Measurements from ENCODE around the gene YTHDF1.
"Not testable (repeated sequence)": the region's sequence is repeated elsewhere in the genome, so short reads cannot be mapped to it uniquely, and the experiment has no call there.

Gene YTHDF1

DNA sequence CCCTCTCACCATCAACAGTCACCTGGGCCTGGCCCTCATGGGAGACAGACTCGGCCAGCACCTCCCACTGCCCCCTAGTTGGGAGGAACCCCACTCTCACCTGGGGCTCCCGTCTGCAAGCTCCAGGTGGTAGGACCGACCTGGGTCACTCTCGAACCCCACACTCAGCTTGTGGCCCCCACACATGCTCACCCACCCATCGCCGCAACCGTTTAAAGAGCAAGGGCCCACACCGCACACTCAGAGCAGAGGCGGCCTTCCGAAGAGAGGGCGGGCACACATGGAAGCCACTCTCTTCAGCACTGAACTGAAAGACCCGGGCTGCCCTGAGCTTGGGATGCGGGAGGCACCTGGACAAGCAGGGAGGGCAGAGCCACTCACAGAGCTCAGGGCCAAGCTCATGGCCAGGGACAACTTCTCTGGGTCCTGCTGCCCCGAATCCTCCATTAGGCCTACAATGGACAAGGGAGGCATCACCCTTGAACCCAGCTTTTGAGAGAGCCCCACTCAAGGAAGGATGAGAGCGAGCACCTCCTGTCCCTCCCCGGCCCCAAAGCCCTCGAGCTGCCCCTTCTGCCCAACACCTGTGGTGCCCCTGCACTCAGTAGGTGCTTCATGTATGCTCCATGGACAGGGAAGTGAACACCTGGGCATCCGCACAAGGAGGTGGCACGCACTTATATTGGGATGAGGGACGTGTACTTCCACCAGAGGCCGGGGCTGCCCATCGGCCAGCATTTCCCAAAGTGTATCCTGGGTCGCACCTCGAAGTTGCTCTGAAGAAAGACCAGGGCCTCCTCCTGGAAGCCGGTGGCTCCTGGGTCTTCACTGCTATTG lies 50.4 kb downstream of the YTHDF1 start:
- Histone ChIP-seq H3K36me3 (replicated peaks) (no peaks in the 10 kb centered on the region), H3K27me3 (ENCODE audit: low read depth) (peaks cover 31% of the 10 kb centered on the region), H3K9me3 (no peaks in the 10 kb centered on the region), H3K4me3 (no peak overlapping the region), H3K4me1 (no peaks in the 10 kb centered on the region)
- DNase-seq (ENCODE audit: low spot score in 2 of 2): no peak
- in situ Hi-C loops (cut with MboI; ENCODE audit: low sequenced_read_pairs): no loop called here

DNA sequence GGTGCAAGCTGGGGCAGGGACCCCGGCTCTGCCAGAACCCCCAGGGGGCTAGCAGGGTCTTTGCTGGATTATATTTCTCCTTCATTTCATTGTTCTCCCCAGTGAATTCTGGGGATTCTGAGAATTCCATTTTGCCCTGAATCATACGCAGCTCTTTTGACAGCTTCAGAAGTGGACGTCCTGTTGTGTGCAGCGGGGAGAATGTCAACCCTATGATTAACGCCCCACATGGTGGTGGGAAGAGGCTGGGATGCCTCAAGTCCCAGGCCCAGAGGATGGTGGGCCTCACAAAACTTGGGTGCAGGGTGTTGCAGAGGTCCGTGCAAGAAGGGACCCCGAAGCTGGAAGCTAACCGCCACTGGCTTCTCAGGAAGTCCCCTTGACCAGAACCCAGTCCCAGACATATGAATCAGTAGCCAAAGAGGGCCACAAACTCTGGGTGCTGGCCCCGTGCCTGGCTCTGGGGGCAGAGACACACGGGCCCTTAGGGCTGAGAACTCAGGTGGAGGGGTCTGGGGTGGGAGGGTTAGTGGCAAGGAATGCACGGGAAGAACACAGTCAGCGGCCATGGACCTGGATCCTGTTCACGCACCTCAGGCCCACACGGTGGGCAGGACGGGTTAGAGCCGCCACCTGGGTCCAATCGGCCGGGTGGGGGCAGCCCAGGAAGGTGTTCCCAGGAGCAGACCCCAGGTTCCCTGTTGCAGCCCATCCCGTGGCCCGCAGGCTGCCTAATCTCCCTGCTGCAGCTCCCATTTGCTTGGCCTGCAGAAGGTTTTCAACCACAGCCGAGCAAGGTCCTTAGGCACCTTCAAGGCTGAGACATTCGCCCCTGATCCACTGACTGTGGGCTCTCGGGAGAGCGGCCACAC lies 51.2 kb downstream of the YTHDF1 start:
- Histone ChIP-seq H3K4me1 (no peaks in the 10 kb centered on the region), H3K27me3 (ENCODE audit: low read depth) (peaks cover 32% of the 10 kb centered on the region), H3K4me3 (no peak overlapping the region), H3K9me3 (no peaks in the 10 kb centered on the region), H3K36me3 (replicated peaks) (no peaks in the 10 kb centered on the region)
- no peak for DNase-seq (ENCODE audit: low spot score in 2 of 2)
- in situ Hi-C loops (cut with MboI; ENCODE audit: low sequenced_read_pairs): no loop called here

DNA sequence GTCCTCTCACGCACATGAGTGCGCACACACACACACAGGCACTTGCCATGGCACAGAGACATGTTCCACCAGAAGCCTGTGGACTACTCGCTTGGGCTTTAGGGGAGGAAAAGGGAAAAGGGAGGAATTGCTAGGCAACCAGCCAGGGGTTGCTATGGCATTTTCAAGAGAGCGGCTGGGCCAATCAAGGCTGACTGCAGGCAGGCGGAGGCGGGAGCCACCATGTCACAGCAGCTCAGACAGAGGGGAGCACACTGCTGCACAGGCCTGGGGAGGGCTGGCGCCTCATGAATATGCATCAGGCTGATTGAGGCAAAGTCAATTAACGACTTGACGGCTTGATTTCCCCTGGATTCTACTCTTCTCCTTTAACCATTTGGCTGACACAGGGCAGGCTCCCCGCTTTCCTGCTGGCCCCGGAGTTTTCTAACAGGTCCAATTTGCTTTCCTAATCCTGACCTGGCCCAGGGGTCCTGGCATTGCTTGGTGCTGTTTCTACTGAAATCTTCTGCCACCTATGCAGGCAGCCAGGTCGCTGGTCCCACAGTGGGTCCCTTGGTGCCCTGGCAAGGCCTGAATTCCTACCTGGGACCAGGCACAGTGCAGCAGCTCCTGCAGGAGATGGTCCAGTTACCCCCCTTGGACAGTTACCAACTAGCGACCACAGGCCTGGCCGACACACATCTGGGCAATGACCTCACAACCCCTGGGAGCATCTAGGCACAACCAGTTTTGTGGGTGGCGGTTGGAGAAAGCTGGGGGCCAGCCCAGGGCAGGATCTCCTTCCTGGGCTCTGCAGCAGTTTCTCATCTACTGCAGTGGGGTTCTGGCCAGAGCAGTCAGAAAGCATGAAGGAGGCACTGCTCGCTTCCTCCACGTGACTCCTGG lies 52.1 kb downstream of the YTHDF1 start:
- H3K36me3 ChIP-seq (replicated peaks): no peaks in the 10 kb centered on the region
- H3K27me3 ChIP-seq (ENCODE audit: low read depth): peaks cover 32% of the 10 kb centered on the region
- DNase-seq (ENCODE audit: low spot score in 2 of 2): no peak
- no peaks in the 10 kb centered on the region for H3K9me3 ChIP-seq
- in situ Hi-C loops (cut with MboI; ENCODE audit: low sequenced_read_pairs): no loop called here
- no peaks in the 10 kb centered on the region for H3K4me1 ChIP-seq
- no peak overlapping the region for H3K4me3 ChIP-seq

DNA sequence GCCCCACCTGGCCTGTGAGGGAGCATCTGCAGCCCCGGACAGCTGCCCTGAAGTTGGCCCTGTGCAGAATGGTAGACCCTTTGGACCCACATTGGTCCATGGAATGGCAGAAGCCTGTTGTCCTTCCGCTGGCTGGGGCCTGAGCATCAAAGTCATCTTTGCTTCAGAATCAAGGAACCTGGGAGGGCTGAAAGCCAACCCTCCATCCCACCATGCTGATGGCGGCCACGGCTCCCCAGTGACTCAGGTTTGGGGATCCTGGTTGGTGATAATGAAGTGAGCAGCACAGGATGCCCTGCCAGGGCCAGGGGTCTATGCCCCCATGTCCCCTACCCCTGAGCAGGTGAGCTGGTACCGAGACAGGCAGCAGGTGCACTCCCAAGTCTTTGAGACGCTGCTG lies 52.8 kb downstream of the YTHDF1 start:
- Histone ChIP-seq H3K36me3 (replicated peaks) (no peaks in the 10 kb centered on the region), H3K4me1 (no peaks in the 10 kb centered on the region), H3K9me3 (no peaks in the 10 kb centered on the region), H3K27me3 (ENCODE audit: low read depth) (peaks cover 32% of the 10 kb centered on the region), H3K4me3 (no peak overlapping the region)
- no peak for DNase-seq (ENCODE audit: low spot score in 2 of 2)
- in situ Hi-C loops (cut with MboI; ENCODE audit: low sequenced_read_pairs): no loop called here

DNA sequence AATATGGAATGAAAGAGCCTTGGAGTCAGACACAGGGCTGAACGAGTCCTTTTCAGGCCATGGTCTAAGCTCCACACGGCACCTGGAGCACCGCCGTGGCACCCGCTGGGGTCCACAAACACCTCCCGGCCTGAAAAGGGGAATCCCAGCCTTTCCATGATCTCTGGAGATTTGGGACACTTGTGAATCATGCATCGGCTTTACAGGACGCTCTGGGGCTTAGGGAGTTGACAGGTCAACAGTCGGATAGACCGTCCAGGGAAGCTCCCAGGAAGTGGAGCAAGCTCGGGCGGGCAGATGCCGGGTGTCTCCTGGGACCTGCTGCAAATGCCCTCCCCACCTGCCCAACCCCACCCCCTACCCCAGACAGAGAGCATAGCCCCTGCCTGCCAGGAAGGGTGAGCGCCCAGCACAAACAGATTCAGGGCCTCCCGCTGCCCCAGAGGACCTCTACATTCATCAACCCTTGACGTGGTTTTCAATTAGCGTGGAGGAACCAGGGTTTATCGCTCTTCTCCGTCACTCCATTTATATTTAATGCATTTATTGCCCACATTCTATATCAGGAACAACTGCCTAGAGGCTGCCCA lies 53.6 kb downstream of the YTHDF1 start:
- H3K4me1 ChIP-seq: no peaks in the 10 kb centered on the region
- no peaks in the 10 kb centered on the region for H3K36me3 ChIP-seq (replicated peaks)
- H3K4me3 ChIP-seq: no peak overlapping the region
- in situ Hi-C loops (cut with MboI; ENCODE audit: low sequenced_read_pairs): no loop called here
- H3K27me3 ChIP-seq (ENCODE audit: low read depth): peaks cover 32% of the 10 kb centered on the region
- H3K9me3 ChIP-seq: no peaks in the 10 kb centered on the region
- DNase-seq (ENCODE audit: low spot score in 2 of 2): no peak

DNA sequence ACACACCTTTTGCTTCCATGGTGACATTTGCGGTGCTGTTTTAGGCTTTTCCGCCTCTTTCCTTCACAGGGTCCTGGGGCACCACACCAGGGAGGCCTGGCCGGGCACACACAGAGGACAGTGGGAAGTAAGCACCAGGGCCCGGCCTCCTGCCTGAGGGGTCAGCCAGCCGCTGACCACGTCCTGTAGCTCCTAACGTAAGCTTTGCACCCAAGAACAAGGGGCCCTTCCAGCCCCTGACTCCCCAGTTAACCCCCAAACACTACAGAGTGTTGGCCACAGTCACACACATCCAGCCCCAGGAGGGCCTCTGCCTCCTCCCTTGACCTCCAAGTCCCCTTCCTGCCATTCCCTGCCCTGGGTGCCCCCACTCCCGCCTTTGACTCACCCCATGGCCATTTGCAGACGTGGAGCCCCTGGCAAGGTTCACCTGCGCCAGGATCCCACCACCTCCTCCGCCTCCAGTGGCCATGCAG lies 54.7 kb downstream of the YTHDF1 start:
- in situ Hi-C loops (cut with MboI; ENCODE audit: low sequenced_read_pairs): no loop called here
- Histone ChIP-seq H3K36me3 (replicated peaks) (no peaks in the 10 kb centered on the region), H3K9me3 (no peaks in the 10 kb centered on the region), H3K27me3 (ENCODE audit: low read depth) (peaks cover 33% of the 10 kb centered on the region), H3K4me3 (no peak overlapping the region), H3K4me1 (no peaks in the 10 kb centered on the region)
- no peak for DNase-seq (ENCODE audit: low spot score in 2 of 2)

DNA sequence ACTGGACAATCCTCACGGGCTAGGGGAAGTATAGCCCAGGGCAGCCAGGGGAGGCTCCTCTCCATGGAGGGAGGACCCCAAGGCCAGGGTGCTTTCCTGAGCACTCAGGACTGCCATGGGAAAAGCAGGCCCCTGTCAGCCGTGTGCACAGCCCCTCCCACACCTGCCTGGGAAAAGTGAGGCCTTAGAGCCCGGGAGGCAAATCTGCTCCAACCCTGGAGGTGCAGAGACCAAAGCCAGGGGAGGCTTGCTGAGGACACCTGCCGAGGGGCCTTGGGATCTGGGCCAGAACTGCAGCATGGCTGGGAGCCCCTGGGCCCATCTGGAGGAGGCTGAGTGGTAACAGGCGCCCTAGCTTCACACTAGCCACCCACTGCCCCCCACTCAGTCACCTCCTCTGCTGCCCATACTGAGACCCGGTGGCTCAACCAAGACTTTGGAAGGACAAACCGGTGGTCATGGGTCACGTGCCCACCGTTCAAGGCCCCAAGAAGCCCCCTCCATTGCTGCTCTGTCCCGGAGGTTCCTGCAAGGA lies 55.2 kb downstream of the YTHDF1 start:
- DNase-seq (ENCODE audit: low spot score in 2 of 2): no peak
- Histone ChIP-seq H3K9me3 (no peaks in the 10 kb centered on the region), H3K36me3 (replicated peaks) (no peaks in the 10 kb centered on the region), H3K27me3 (ENCODE audit: low read depth) (peaks cover 36% of the 10 kb centered on the region), H3K4me1 (no peaks in the 10 kb centered on the region), H3K4me3 (no peak overlapping the region)
- in situ Hi-C loops (cut with MboI; ENCODE audit: low sequenced_read_pairs): no loop called here

DNA sequence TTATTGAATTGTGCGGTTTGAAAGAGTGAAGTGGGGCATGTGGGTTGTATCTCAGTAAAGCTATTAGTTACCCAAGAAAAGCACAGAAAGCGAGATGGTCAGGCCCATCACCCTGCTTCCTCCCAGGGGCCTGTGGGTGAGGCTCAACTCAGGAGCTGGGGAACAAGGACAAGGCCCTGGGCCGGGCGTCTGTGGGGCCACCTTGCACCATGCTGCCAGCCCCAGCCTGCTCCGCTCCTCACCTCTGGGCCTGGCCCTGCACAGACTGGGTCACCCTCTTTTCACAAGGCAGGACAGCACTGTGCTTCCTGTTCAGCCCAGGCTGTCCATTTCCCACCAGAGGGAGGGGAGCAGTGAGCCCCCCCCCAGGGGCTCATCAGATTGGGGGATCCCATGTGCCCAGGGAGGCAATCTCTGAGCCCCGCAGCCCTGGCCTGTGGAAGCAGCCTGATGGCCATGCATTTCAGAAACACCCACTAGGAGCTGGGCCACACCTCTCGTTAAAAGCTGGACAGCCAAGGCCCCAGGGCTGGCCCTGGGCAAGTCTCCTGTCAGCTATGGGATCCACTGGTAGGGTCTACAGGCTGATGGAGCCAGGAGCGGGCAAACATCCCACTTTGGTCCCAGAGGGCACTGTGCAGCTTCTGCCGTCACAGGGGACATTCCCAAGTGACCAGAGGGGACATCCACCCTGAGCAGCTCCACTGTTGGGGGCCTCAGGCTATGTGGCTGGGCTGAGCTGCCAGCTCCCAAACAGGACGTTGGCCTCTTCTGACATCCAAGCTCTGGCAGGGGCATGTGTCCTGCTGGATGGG lies 55.9 kb downstream of the YTHDF1 start:
- H3K4me3 ChIP-seq: no peak overlapping the region
- H3K27me3 ChIP-seq (ENCODE audit: low read depth): peaks cover 43% of the 10 kb centered on the region
- H3K9me3 ChIP-seq: no peaks in the 10 kb centered on the region
- DNase-seq (ENCODE audit: low spot score in 2 of 2): no peak
- in situ Hi-C loops (cut with MboI; ENCODE audit: low sequenced_read_pairs): no loop called here
- H3K4me1 ChIP-seq: no peaks in the 10 kb centered on the region
- H3K36me3 ChIP-seq (replicated peaks): no peaks in the 10 kb centered on the region

DNA sequence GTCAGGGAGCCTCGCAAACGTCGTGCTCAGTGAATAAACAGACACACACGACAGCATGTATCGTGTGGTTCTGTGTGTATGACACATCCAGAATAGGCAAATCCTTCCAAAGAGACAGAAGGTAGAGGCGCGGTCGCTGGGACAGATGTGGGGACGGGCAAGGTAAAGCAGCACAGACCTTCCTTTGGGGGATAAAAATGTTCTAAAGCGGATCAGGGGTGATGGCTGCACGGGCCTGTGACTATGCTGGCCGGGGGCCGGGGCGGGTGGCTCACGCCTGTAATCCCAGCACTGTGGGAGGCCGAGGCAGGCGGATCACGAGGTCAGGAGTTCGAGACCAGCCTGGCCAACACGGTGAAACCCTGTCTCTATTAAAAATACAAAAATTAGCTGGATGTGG lies 56.7 kb downstream of the YTHDF1 start:
- H3K4me1 ChIP-seq; H3K9me3 ChIP-seq; H3K4me3 ChIP-seq; DNase-seq (ENCODE audit: low spot score in 2 of 2); H3K36me3 ChIP-seq (replicated peaks); in situ Hi-C loops (cut with MboI; ENCODE audit: low sequenced_read_pairs): not testable (repeated sequence)
- H3K27me3 ChIP-seq (ENCODE audit: low read depth): peaks cover 43% of the 10 kb centered on the region

DNA sequence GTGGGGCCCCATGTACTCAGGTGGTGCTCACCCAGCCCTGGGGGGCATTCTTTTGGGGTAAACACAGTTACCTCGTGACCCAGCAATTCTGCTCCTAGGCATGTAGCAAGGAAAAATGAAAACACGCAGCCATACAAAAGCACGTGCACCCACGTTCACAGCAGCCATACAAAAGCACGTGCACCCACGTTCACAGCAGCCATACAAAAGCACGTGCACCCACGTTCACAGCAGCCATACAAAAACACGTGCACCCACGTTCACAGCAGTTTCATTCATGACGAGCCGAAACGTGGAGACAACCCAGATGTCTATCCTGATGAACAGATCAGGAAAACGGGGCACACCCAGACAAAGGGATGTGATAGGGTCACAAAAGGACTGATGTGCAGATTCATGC lies 57.1 kb downstream of the YTHDF1 start:
- no peak for DNase-seq (ENCODE audit: low spot score in 2 of 2)
- Histone ChIP-seq H3K4me3 (no peak overlapping the region), H3K36me3 (replicated peaks) (no peaks in the 10 kb centered on the region), H3K4me1 (no peaks in the 10 kb centered on the region), H3K27me3 (ENCODE audit: low read depth) (peaks cover 43% of the 10 kb centered on the region), H3K9me3 (no peaks in the 10 kb centered on the region)
- in situ Hi-C loops (cut with MboI; ENCODE audit: low sequenced_read_pairs): no loop called here

DNA sequence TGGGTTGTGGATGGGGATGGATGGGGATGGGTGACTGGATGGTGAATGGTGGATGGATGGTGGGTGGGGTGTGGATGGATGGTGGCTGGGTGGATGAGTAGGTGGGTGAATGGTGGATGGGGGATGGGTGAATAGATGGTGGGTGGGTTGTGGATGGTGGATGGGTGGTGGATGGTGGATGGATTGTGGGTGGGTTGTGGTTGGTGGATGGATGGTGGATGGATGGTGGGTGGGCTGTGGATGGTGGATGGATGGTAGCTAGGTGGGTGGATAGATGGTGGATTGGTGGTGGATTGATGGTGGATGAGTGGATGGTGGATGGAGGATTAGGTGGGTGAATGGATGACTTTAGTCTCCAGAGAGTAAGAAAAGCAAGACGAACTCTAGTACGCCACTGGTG lies 57.6 kb downstream of the YTHDF1 start:
- in situ Hi-C loops (cut with MboI; ENCODE audit: low sequenced_read_pairs): no loop called here
- no peaks in the 10 kb centered on the region for H3K36me3 ChIP-seq (replicated peaks)
- H3K27me3 ChIP-seq (ENCODE audit: low read depth): peaks cover 46% of the 10 kb centered on the region
- H3K9me3 ChIP-seq: no peaks in the 10 kb centered on the region
- no peak overlapping the region for H3K4me3 ChIP-seq
- no peaks in the 10 kb centered on the region for H3K4me1 ChIP-seq
- no peak for DNase-seq (ENCODE audit: low spot score in 2 of 2)

DNA sequence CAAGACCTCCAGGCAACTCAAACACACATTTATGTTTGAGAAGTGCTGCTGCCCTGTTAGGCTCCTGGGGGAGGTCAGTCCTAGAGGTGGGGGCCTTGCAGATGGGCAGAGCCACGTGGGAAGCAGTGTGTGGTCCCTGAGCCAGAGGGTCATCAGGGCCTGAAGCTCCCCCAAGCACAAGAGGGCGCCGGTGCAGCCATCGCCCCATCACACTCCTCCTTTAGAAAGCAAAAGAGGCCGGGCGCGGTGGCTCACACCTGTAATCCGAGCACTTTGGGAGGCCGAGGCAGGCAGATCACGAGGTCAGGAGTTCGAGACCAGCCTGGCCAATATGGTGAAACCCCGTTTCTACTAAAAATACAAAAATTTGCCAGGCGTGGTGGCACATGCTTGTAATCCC lies 58.5 kb downstream of the YTHDF1 start:
- DNase-seq (ENCODE audit: low spot score in 2 of 2); H3K36me3 ChIP-seq (replicated peaks); H3K4me1 ChIP-seq; in situ Hi-C loops (cut with MboI; ENCODE audit: low sequenced_read_pairs); H3K4me3 ChIP-seq; H3K9me3 ChIP-seq: not testable (repeated sequence)
- peaks cover 46% of the 10 kb centered on the region for H3K27me3 ChIP-seq (ENCODE audit: low read depth)
